Kasumi-1 (cell line): ENCODE results near the gene CASP7.

Source experiments
- DNase-seq, 2 experiments: peaks; one replicate each; lab custom pipeline; 2025; lab: John Stamatoyannopoulos, UW

The CASP7 gene

GRCh38 chr10:113712755-113713639 is 33.3 kb downstream of the CASP7 start:
- DNase-seq: no peak

DNA sequence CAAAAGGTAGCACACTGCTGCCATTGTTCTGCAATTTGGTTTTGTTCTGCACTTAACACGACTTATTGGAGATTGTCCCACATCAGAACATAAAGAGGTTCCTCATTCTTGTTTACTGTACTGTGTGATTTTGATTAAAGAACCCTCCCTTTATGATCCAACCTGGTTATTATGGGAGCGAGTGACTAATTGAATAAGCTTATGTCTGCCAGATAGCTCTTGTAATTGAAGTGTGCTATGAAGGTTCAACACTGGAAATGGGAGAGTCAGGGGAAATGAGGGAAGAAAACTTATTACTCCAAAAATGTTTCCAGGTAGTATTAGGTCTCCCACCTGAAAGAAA is 33.9 kb downstream of the CASP7 start:
- DNase-seq: no peak

GRCh38 chr10:113716109-113716910 is 36.6 kb downstream of the CASP7 start:
- DNase-seq: peak; percentile 52 to 73

GRCh38 chr10:113718969-113719822 is 39.5 kb downstream of the CASP7 start:
- DNase-seq: no peak

- no peak for DNase-seq
Measured at GRCh38 chr10:113720386-113720785, 40.7 kb downstream of the CASP7 start.

- no peak for DNase-seq
Measured at GRCh38 chr10:113732160-113732881, 52.6 kb downstream of the CASP7 start.

- DNase-seq: no peak
Measured at GRCh38 chr10:113732966-113733365, 53.3 kb downstream of the CASP7 start.

DNA sequence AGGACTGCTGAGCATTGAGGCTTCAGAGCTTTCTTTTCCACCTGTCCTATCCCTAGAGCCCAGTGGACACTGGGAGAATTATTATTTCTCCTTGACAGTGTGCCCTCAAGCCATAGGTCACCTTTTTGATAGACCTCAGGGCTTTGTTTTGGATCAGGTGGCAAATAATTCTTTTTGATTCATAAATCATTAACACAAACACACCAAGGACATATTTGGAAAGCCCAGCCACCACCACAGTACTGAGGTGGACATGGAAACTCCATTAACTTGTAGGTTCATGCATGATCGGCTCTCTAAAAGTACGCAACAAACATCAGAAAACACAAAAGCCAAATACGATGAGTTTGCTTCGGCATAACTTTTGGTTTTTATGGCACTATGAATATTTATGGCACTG is 53.9 kb downstream of the CASP7 start:
- DNase-seq: no peak

GRCh38 chr10:113735913-113736312 is 56.2 kb downstream of the CASP7 start:
- DNase-seq: no peak

DNA sequence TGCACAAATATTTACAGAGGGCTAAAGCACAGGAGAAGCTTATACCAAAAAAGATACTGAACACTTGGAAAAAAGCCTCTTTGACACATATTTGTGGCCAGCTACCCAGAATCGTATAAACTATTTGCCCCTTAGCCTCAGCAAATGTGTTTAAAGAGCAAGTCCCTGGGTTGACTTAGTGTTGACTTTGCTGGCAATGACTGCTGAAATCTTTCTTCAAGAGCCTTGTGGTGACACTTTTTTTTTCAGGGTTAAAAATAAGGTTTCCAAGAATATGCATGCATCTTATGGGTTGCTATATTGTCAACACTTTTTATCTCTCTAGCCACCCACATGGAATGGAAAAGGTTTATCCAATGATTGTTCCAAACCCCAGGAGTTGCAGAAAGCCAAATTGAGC is 56.9 kb downstream of the CASP7 start:
- no peak for DNase-seq

DNA sequence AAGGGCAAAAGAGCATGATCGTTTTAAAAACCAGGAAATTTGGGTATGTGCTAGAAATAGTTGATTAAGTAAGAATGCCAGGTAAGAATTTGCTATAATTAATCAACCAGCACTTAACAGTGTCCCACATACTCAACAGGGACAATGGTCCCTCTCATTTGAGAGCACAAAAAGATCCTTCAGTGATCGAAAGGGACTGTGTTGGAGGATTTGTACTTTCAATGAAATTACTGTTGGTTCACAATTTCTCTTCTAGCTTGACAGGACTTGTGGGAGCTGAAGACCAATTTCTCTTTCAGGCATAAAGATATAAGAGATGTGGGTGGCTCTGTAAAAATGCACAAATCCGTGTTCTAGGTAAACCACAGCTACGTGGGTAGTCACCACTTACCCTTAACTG is 59.3 kb downstream of the CASP7 start:
- no peak for DNase-seq

DNA sequence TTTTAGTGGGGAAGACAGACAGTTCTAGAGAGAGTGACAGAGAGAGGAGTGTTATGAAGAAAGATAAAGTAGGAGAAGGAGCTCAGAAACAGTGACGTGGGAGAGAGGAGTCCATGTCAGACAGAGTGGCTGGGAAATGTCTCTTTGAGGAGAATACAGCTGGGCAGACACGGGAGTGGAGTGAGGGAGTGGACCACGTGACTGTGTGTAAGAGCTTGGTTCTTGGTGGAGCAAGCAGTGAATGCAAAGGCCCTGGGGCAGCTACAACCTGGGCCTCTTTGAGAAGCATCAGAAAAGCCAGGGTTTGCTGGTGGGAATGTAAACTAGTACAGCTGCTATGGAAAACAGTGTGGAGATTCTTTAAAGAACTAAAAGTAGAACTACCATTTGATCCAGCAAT is 59.9 kb downstream of the CASP7 start:
- DNase-seq: no peak

- no peak for DNase-seq
Measured at GRCh38 chr10:113740850-113741249, 61.1 kb downstream of the CASP7 start.

- DNase-seq: no peak
Measured at GRCh38 chr10:113742466-113742865, 62.8 kb downstream of the CASP7 start.

DNA sequence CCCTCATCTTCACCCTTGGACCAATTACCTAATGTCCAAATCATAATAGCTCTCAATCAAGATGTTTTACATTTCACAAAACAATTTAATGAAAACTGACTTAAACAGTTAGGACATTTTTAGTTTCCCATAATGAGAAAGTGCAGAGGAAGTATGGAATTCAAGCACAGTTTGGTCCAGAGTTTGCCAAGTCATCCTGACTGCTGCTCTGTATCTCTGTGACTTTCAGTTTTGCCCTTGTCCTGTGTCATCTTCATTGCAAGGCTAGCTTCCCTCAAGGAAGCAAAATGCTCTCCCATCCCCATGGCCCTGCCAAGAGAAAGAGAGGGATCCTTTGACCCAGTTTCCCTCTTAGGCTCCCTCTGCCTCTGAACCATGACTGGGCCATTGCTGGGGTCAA is 63.9 kb downstream of the CASP7 start:
- DNase-seq: no peak

DNA sequence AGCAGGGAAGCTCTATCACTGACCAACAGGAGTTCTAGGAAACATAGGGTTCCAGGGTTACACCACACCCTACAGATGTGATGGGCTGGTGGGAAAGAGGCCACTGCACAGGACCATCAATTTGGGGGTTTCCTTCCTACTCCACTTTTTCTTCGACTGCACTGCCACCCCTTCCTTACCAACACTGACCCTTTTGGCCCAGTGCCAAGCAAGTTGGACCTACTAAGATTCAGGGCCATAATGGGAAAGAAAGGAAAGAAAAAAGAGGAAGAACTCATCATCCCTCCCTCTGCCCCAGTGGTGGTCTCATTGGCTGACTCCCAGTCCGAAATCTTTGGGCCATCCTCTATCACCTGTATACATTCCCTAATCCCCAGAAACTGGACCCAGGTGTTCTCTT is 65.7 kb downstream of the CASP7 start:
- no peak for DNase-seq

GRCh38 chr10:113746217-113746957 is 66.7 kb downstream of the CASP7 start:
- DNase-seq: no peak

DNA sequence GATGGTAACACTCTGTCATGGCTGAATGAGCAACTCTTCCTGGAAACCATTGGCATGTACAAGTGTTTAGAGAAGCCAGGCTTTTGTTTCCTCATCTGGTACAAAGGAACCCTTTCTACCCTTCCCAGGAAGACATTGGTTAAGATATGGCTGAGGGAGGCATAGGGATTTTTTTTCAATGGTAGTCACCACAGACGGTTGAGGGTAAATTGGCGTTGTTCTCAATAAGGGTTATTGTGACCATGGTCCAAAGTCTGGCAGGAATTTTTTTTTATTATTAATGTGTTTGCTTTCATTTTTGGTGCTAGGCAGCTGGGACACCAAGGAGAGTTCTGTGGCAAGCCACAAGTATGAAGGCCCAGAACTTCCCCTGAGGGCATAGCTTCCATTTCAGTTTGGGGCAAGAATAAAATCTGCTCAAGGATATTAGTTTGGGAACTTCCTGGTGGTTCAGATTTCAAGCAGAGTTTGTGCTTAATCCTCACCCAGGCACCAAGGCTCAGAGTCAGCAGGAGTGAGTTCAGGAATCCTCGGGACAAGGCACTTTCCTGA is 71.5 kb downstream of the CASP7 start, which contains the start of gene PLEKHS1:
TSS of gene PLEKHS1 (plus strand) at position 502 of the 552 bp plus-strand sequence. CDS start 3,596 bp downstream, outside the sequence.
- DNase-seq: no peak

GRCh38 chr10:113752553-113752952 is 72.8 kb downstream of the CASP7 start:
- DNase-seq: no peak

- no peak for DNase-seq
Measured at GRCh38 chr10:113753020-113753692, 73.4 kb downstream of the CASP7 start.
